ENCODE results near the gene FAM9C.

- no peak for TF ChIP-seq CTCF (IDR thresholded peaks at IDR 0.05)
- no peak for TF ChIP-seq POLR2A (IDR thresholded peaks at IDR 0.05)
Measured at GRCh38 chrX:13000301-13000811, 44.1 kb downstream of the FAM9C start.
